ENCODE measurements around the gene VRK1. TPM values are rescaled to one million over a fixed set of nuclear protein-coding genes. Genes with fewer than 3 reads are reported as not detected.

Gene VRK1
- total and polyA plus RNA-seq, 2 of the 8 experiments (the other 6 are each of a cell fraction or from before 2014, with no cell fraction given), result 24.2 to 64.8 TPM

- Histone ChIP-seq H3K27ac (ENCODE audit: low read depth, low read length) (no peak overlapping the region), H3K27me3 (replicated peaks in 1 of 4; ENCODE audit: control insufficient read depth in 3 of 4, extremely low read depth in 1 of 4, insufficient read depth in 3 of 4, low read length in 3 of 4) (no peaks in the 10 kb centered on the region), H2BK12ac (ENCODE audit: low read depth, low read length) (no peak overlapping the region), H3K4me2 (ENCODE audit: insufficient read depth in 1 of 2, low read depth in 2 of 2, low read length in 2 of 2) (no peak overlapping the region), H3K9me3 (ENCODE audit: insufficient read depth in 2 of 2, low read depth in 1 of 2, low read length in 1 of 2) (no peaks in the 10 kb centered on the region), H3K4me1 (replicated peaks in 1 of 4; ENCODE audit: control insufficient read depth in 3 of 4, insufficient read depth in 4 of 4, low read length in 3 of 4) (no peaks in the 10 kb centered on the region), H3K23me2 (ENCODE audit: low read depth, low read length) (peaks cover 5% of the 10 kb centered on the region), H4K8ac (ENCODE audit: extremely low read depth, insufficient read depth, low read length) (no peak overlapping the region), H3K56ac (replicated peaks; ENCODE audit: insufficient read length, low read depth, low read length) (no peak overlapping the region), H3K4ac (replicated peaks; ENCODE audit: insufficient read length, low read depth, low read length) (no peak overlapping the region), H3K18ac (ENCODE audit: extremely low read depth, low read length) (no peak overlapping the region), H3K23ac (ENCODE audit: insufficient read length) (no peak overlapping the region), H3K9ac (replicated peaks in 1 of 4; ENCODE audit: extremely low read depth in 1 of 4, low read depth in 3 of 4, low read length in 3 of 4) (no peak overlapping the region), H4K91ac (replicated peaks; ENCODE audit: insufficient read length, low read length) (no peak overlapping the region), H2BK15ac (ENCODE audit: low read length) (no peak overlapping the region), H4K5ac (ENCODE audit: insufficient read length, low read depth, low read length) (no peak overlapping the region), H3K4me3 (ENCODE audit: extremely low read depth in 1 of 4, insufficient read depth in 2 of 4, low read depth in 3 of 4, low read length in 4 of 4) (no peak overlapping the region), H2AFZ (ENCODE audit: low read length) (no peak overlapping the region), H2BK120ac (replicated peaks; ENCODE audit: low read depth, low read length) (no peak overlapping the region), H3K36me3 (ENCODE audit: control insufficient read depth in 2 of 4, insufficient read depth in 4 of 4, low read length in 3 of 4) (no peaks in the 10 kb centered on the region), H3K14ac (ENCODE audit: insufficient read length) (no peak overlapping the region), H2BK5ac (ENCODE audit: low read depth, low read length) (no peak overlapping the region), H3K79me2 (ENCODE audit: control insufficient read depth in 1 of 2, insufficient read depth in 2 of 2, low read length in 2 of 2) (no peaks in the 10 kb centered on the region), H3K79me1 (ENCODE audit: low read depth, low read length) (no peaks in the 10 kb centered on the region), H2AK5ac (ENCODE audit: low read depth, low read length) (no peak overlapping the region), H4K20me1 (replicated peaks in 1 of 2; ENCODE audit: control insufficient read depth in 1 of 2, insufficient read depth in 2 of 2, low read length in 2 of 2) (no peaks in the 10 kb centered on the region), H2BK20ac (ENCODE audit: low read length) (no peak overlapping the region)
- no peak for DNase-seq (ENCODE audit: low read depth in 1 of 2, low spot score in 2 of 2)
- no peak for FAIRE-seq
- ChIA-PET POLR2A (ENCODE audit: partially characterized antibody) (interaction anchor here (1.8 kb wide), 1 partner anchor 455 kb away, joined by 4 read pairs; no protein-coding TSS in a partner anchor), CTCF (ENCODE audit: partially characterized antibody) (interaction anchor here (0.7 kb wide), 1 partner anchor 512 kb away, joined by 3 read pairs; no protein-coding TSS in a partner anchor)
- WGBS, 2 experiments (ENCODE audit: extremely low coverage in 1 of 2, insufficient coverage in 1 of 2, insufficient read length in 1 of 2, insufficient replicate concordance in 2 of 2, low coverage in 1 of 2, low lambda C conversion rate in 2 of 2, missing lambda C conversion rate in 1 of 2), result 97% methylated on average over 3 of the region's 7 CpGs; no CpG with 5 or more reads in 1 of the 2 experiments
- TF ChIP-seq PHF8 (conservative IDR thresholded peaks at IDR 0.05; ENCODE audit: low read depth, low read length) (no peak), CTCF (IDR thresholded peaks at IDR 0.05; ENCODE audit: control extremely low read depth in 1 of 3, insufficient read depth in 1 of 3, low read depth in 1 of 3, low read length in 3 of 3) (no peak), SIN3A (conservative IDR thresholded peaks at IDR 0.05 in 1 of 2, IDR thresholded peaks at IDR 0.05 in 1 of 2; ENCODE audit: low read depth in 1 of 2, low read length in 2 of 2) (no peak), MAX (IDR thresholded peaks at IDR 0.05) (no peak), FOSL1 (IDR thresholded peaks at IDR 0.05; ENCODE audit: insufficient read depth, low read depth, low read length) (no peak), GTF2F1 (IDR thresholded peaks at IDR 0.05; ENCODE audit: borderline replicate concordance, low read depth, low read length) (no peak), YY1 (IDR thresholded peaks at IDR 0.05; ENCODE audit: low read depth, low read length) (no peak)
Measured at GRCh38 chr14:96764012-96764411, 33.2 kb upstream of the VRK1 start.

Data from H1 (cell line).